ENCODE results near the gene TMEM62.

DNA sequence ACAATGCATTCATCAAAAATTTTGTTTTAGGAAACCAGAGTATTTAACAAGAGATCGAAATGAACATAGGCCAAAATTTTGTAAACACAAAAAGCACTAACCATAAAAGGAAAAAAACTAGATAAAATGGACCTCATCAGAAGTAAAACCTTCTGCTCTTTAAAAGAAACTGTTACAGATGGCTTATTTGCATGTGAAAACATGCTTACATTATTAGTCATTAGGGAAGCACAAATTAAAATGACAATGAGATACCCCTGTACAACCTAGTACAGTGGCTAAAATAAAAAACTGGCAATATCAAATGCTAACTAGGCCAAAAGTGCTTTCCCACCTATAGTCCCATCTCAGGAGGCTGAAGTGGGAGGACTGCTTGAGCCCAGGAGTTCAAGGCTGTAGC is 46.8 kb upstream of the TMEM62 start:
- no peak for TF ChIP-seq POLR2A (IDR thresholded peaks at IDR 0.05)
- TF ChIP-seq CTCF (IDR thresholded peaks at IDR 0.05) = no peak
